ENCODE data around the gene WHAMM.

DNA sequence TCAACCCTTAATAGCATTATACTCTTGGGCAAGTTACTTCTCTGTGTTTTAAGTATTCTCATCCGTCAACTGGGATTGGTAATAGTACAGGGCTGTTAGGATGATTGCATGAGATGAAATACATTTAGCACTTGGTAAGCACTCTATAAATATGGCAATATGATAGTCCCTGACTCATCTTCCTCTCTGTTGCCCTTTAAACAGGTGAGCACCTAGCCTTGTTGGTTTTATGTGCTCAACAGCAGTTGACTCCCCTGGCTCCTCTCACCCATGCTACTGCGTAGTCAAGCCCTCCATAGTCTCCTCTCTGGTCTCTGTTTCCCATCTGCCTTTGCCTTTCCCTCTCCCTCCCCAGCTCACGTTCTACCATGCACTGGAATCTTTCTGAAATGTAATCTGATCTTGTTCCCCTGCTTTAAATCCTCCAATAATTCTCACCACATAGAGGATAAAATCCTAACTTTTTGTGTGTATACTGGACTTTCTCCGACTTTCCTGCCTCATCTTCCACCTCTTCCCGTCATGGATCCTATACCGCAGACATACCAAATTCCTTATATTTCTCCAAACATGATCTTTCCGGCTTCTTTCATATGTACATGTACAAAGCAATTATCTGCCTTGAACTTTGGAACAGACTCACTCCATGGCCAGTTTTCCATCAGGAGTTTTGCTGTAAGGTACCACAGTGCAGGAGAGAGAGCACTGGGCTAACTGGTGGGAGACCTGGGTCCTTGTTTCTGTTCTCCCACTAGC is 45.9 kb upstream of the WHAMM start:
- TF ChIP-seq, protein P1, sequence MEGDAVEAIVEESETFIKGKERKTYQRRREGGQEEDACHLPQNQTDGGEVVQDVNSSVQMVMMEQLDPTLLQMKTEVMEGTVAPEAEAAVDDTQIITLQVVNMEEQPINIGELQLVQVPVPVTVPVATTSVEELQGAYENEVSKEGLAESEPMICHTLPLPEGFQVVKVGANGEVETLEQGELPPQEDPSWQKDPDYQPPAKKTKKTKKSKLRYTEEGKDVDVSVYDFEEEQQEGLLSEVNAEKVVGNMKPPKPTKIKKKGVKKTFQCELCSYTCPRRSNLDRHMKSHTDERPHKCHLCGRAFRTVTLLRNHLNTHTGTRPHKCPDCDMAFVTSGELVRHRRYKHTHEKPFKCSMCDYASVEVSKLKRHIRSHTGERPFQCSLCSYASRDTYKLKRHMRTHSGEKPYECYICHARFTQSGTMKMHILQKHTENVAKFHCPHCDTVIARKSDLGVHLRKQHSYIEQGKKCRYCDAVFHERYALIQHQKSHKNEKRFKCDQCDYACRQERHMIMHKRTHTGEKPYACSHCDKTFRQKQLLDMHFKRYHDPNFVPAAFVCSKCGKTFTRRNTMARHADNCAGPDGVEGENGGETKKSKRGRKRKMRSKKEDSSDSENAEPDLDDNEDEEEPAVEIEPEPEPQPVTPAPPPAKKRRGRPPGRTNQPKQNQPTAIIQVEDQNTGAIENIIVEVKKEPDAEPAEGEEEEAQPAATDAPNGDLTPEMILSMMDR (IDR thresholded peaks at IDR 0.05): no peak
- no peak for TF ChIP-seq POLR2A (IDR thresholded peaks at IDR 0.05)
